ENCODE measurements around the gene SUN5. TPM values are rescaled to one million over a fixed set of nuclear protein-coding genes. Genes with fewer than 3 reads are reported as not detected.
A peak's percentile ranks its signal among the peaks of the same experiment; 100 is the strongest.

Gene SUN5
- total and polyA plus RNA-seq, 3 experiments from 2014 or later: not detected

DNA sequence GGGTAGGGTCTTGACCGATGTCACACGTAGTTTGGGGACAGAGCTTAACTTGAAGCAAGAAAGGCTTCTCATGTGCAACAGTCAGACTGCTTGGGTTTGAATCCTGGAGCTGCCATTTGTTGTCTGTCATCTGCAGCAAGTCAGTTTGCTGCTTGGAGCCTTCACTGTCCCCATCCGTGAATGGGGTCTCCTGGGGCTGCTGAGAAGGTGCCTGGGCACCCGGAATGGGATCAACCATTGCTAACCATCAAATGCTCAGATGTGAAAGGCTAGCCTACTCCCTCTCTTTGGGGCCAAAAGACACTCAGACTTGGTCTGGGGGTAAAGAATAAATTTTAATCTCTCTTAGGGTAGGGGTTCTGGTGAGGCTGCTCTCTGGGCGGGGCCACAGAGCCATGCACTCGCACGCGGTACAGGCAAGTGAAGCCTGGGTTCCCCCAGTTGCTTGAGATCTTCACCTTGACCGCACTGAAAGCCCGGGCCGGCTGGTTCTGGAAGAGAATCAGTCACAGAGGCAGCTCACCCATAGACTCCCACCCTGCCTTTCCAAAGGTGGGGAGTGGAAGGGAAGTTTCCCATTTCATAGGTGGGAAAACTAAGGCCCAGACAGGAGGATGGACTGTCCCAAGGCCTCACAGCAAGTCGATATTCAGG is 20.6 kb downstream of the SUN5 start:
- Histone ChIP-seq H3K27ac (ENCODE audit: low read depth, low read length) (no peak overlapping the region), H3K4me3 (ENCODE audit: low read length) (no peak overlapping the region), H3K27me3 (ENCODE audit: insufficient read depth, low read length, poor library complexity, severe bottlenecking) (no peaks in the 10 kb centered on the region), H3K4me1 (ENCODE audit: insufficient read depth, low read length) (no peaks in the 10 kb centered on the region), H3K36me3 (ENCODE audit: insufficient read depth, low read length) (no peaks in the 10 kb centered on the region), H3K9me3 (ENCODE audit: low read length) (no peaks in the 10 kb centered on the region)
- Mint-ChIP-seq H3K27me3 (no peaks in the 10 kb centered on the region), H3K9me3 (no peaks in the 10 kb centered on the region), H3K4me3 (no peak overlapping the region), H3K27ac (peak overlapping the region in 3 of 8 donors; percentile 54 to 75 (median 60)), H3K36me3 (no peaks in the 10 kb centered on the region), H3K4me1 (peaks cover 3 to 16% (median 4%) of the 10 kb centered on the region in 3 donors)
- ChIA-PET POLR2A (no interaction called here), CTCF (no interaction called here)
- DNase-seq: no peak

DNA sequence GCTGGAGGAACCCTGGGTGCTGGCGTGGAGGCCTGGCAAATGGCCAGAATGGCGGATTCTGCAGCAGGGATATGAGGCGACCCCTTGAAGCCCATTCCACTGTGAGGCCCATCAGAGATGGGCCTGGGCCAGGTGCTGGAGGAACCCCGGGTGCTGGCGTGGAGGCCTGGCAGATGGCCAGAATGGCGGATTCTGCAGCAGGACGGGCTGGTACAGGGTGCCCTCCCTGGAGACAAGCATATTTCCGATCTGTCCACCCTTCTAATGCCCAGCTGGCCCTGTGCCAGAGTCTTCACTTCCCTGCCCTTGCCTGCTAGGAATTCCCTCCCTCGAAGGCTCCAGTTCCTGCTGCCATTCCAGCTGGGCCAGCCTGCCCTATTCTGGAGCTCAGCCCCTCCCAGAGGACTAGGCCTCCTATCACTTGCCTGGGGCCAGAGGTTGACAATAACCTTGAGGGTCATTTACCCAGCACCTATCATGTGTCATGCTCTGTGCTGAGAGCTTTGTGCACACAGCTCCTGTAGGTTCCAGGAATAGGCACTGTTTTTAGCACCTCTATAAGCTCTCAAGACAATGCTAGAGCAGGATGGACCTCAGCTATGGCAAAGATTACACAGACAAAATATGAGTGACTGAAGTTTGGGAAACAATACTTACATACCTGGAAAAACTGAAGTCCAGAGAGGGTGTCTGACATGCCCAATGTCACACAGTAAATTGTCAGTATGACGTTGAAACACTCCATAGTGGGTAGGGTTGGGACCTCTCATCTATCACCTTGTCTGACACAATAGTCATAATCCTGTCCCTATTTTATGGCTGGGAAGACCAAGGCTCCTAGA is 21.4 kb downstream of the SUN5 start:
- H3K27ac ChIP-seq (ENCODE audit: low read depth, low read length): no peak overlapping the region
- H3K4me3 ChIP-seq (ENCODE audit: low read length): no peak overlapping the region
- Mint-ChIP-seq H3K36me3 (no peaks in the 10 kb centered on the region), H3K4me3 (no peak overlapping the region), H3K27ac (peak overlapping the region in 1 of 8 donors; percentile 60), H3K9me3 (no peaks in the 10 kb centered on the region), H3K4me1 (peaks cover 3 to 16% (median 4%) of the 10 kb centered on the region in 3 donors), H3K27me3 (no peaks in the 10 kb centered on the region)
- no peaks in the 10 kb centered on the region for H3K36me3 ChIP-seq (ENCODE audit: insufficient read depth, low read length)
- H3K4me1 ChIP-seq (ENCODE audit: insufficient read depth, low read length): peaks cover under 1% of the 10 kb centered on the region
- H3K27me3 ChIP-seq (ENCODE audit: insufficient read depth, low read length, poor library complexity, severe bottlenecking): no peaks in the 10 kb centered on the region
- CTCF ChIA-PET: no interaction called here
- POLR2A ChIA-PET: no interaction called here
- no peaks in the 10 kb centered on the region for H3K9me3 ChIP-seq (ENCODE audit: low read length)
- peak in 1 of 5 donors; percentile 41 for DNase-seq

DNA sequence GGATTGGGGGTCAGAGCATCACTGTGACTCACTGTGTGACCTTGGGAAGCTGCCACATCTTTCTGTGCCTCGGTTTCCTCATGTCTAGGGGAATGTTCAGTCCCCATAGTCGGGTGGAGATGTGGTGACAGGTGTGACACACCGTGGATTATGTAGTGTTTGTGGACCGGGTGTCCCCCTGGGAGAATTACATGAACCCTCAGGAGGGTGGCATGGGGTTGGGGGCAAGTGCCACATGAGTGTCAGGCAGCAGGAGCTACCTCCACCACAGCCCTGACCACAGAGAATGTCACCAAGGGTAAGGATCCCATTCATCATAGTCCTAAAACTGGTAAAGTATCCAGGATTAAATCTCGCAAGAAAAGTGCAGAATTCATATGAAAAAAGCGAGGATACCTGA is 23.2 kb downstream of the SUN5 start:
- Mint-ChIP-seq H3K4me3 (no peak overlapping the region), H3K9me3 (peaks cover 0 to 8% (median 7%) of the 10 kb centered on the region in 5 donors), H3K36me3 (peaks cover 0 to 6% (median 0%) of the 10 kb centered on the region in 3 donors), H3K27me3 (no peaks in the 10 kb centered on the region), H3K27ac (peak overlapping the region in 4 of 8 donors; percentile 17 to 52 (median 44)), H3K4me1 (peaks cover 9 to 26% (median 19%) of the 10 kb centered on the region in 3 donors)
- H3K4me1 ChIP-seq (ENCODE audit: insufficient read depth, low read length): peaks cover 19% of the 10 kb centered on the region
- H3K9me3 ChIP-seq (ENCODE audit: low read length): peaks cover 15% of the 10 kb centered on the region
- no peak overlapping the region for H3K27ac ChIP-seq (ENCODE audit: low read depth, low read length)
- no peaks in the 10 kb centered on the region for H3K36me3 ChIP-seq (ENCODE audit: insufficient read depth, low read length)
- CTCF ChIA-PET: no interaction called here
- H3K27me3 ChIP-seq (ENCODE audit: insufficient read depth, low read length, poor library complexity, severe bottlenecking): no peaks in the 10 kb centered on the region
- DNase-seq: peak in 1 of 5 donors; percentile 32
- H3K4me3 ChIP-seq (ENCODE audit: low read length): no peak overlapping the region
- POLR2A ChIA-PET: no interaction called here

DNA sequence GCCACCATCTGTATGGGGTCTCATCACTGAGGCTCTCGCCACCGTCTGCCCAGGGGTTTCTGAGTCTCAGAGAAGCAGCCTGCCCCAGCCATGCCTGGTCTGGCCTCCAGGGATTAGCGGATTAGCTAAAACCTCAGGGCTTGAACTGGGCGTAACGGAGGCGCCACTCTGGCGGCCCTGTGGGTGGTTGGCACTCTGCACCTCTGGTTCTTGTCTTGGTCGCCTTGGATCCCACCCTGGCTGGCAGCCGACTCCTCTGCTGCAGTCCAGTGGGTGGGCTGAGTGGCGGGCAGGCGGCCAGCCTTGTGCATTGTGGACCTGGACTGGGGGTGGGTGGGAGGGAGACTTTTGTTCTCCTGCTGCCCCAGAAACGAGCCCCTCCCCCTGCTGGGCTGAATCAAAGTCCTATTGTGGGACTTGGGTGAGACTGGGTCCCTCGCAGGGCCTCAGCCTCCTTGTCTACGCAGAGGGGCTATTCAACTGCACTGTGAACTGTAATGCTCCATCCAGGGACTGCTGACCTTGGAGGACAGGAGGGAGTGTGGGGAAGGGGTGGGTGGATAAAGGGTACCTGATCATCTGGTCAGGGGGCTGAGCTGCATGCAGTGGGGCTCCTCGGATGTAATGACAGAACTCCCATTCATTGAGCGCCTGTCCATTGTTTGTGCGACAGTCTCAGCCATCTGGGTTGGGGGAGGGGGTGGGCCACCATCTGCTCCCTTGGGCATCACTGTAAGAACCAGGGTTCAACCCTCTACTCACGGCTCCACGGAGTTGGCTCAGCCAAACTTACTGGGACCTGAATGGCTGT is 23.9 kb downstream of the SUN5 start:
- CTCF ChIA-PET: no interaction called here

DNA sequence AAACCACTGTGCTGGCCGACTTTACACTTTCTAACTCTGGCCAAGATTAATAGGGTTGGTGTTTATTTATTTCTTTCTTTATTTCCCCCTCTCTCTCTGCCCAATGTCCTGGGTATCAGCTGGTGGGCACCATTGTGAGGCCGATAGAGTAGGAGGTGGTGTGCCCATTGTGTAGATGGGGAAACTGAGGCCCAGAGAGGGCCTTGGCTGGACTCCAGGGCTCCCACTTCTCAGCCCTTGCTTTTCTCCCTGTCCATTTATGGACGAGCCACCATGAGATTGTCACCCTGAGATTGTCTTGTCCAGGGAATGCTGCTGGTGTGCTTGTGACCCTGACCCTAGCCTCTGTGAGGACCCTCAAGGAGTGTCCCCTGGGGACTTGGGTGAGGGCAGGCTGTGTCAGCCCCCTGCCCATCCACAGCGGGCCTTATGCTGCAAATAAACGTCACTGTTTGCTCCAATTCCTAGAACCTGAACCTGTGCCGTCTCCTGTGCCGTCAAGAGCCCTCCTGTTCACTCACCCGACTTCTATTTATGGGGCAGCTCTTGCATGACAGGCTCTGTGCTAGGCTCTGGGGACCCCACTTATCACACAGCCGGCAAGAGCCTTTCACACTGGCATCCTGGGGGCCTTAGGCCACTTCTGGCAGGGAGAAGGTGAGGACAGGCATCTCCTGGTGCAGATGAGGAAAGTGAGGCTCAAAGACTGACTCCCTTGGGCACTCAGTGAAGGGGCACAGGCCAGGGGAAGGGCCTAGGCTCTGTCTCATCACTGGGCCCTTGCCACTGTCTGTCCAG is 24.8 kb downstream of the SUN5 start:
- H3K36me3 ChIP-seq (ENCODE audit: insufficient read depth, low read length): no peaks in the 10 kb centered on the region
- peaks cover 15 to 26% (median 24%) of the 10 kb centered on the region in 3 donors for H3K4me1 Mint-ChIP-seq
- no peak overlapping the region for H3K4me3 ChIP-seq (ENCODE audit: low read length)
- ChIA-PET POLR2A (no interaction called here), CTCF (no interaction called here)
- peaks cover 31% of the 10 kb centered on the region for H3K4me1 ChIP-seq (ENCODE audit: insufficient read depth, low read length)
- no peak overlapping the region for H3K4me3 Mint-ChIP-seq
- H3K9me3 ChIP-seq (ENCODE audit: low read length): peaks cover 15% of the 10 kb centered on the region
- no peak for DNase-seq
- H3K9me3 Mint-ChIP-seq: peaks cover 0 to 11% (median 8%) of the 10 kb centered on the region in 5 donors
- no peaks in the 10 kb centered on the region for H3K27me3 Mint-ChIP-seq
- H3K27ac ChIP-seq (ENCODE audit: low read depth, low read length): no peak overlapping the region
- H3K27ac Mint-ChIP-seq: peak overlapping the region in 4 of 8 donors; percentile 20 to 87 (median 44)
- H3K36me3 Mint-ChIP-seq: peaks cover 0 to 6% (median 0%) of the 10 kb centered on the region in 3 donors
- no peaks in the 10 kb centered on the region for H3K27me3 ChIP-seq (ENCODE audit: insufficient read depth, low read length, poor library complexity, severe bottlenecking)

More for the DNA sequence above, 23.9 kb downstream of the SUN5 start:
- H3K27ac ChIP-seq (ENCODE audit: low read depth, low read length): no peak overlapping the region
- H3K27ac Mint-ChIP-seq: peak overlapping the region in 3 of 8 donors; percentile 17 to 52 (median 36)
- peaks cover 0 to 6% (median 0%) of the 10 kb centered on the region in 3 donors for H3K36me3 Mint-ChIP-seq
- POLR2A ChIA-PET: no interaction called here
- peak in 1 of 5 donors; percentile 26 for DNase-seq
- no peak overlapping the region for H3K4me3 ChIP-seq (ENCODE audit: low read length)
- no peak overlapping the region for H3K4me3 Mint-ChIP-seq
- peaks cover 15% of the 10 kb centered on the region for H3K9me3 ChIP-seq (ENCODE audit: low read length)
- no peaks in the 10 kb centered on the region for H3K27me3 Mint-ChIP-seq
- peaks cover 0 to 10% (median 8%) of the 10 kb centered on the region in 5 donors for H3K9me3 Mint-ChIP-seq
- no peaks in the 10 kb centered on the region for H3K36me3 ChIP-seq (ENCODE audit: insufficient read depth, low read length)
- H3K4me1 Mint-ChIP-seq: peaks cover 9 to 26% (median 24%) of the 10 kb centered on the region in 3 donors
- H3K27me3 ChIP-seq (ENCODE audit: insufficient read depth, low read length, poor library complexity, severe bottlenecking): no peaks in the 10 kb centered on the region
- peaks cover 24% of the 10 kb centered on the region for H3K4me1 ChIP-seq (ENCODE audit: insufficient read depth, low read length)

DNA sequence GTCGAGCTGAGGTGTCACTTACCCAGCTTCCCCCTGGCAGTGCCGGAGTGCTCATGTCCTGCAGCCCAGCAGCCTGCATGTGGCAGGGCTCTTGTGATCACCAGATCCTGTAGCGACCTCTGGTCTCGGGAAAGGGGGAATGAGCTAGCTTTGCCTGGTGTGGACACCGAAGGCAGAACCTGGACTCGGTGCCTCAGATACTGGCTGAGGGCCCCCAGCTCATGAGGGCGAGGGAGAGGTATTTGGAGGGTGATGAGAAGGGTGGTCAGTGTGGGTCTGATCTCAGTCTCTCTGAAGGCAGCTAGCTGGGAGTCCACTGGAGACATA is 26.3 kb downstream of the SUN5 start:
- peak overlapping the region in 4 of 8 donors; percentile 5 to 84 (median 82) for H3K27ac Mint-ChIP-seq
- Histone ChIP-seq H3K4me3 (ENCODE audit: low read length) (no peak overlapping the region), H3K27ac (ENCODE audit: low read depth, low read length) (no peak overlapping the region), H3K4me1 (ENCODE audit: insufficient read depth, low read length) (peaks cover 46% of the 10 kb centered on the region), H3K9me3 (ENCODE audit: low read length) (peaks cover 15% of the 10 kb centered on the region), H3K27me3 (ENCODE audit: insufficient read depth, low read length, poor library complexity, severe bottlenecking) (no peaks in the 10 kb centered on the region), H3K36me3 (ENCODE audit: insufficient read depth, low read length) (no peaks in the 10 kb centered on the region)
- H3K36me3 Mint-ChIP-seq: peaks cover 0 to 6% (median 0%) of the 10 kb centered on the region in 3 donors
- no peak for DNase-seq
- ChIA-PET CTCF (interaction anchor here (1.3 to 1.5 kb wide), 2 partner anchors 23 to 118 kb away, joined by 3 read pairs; no protein-coding TSS in a partner anchor), POLR2A (interaction anchor here (0.7 kb wide), 1 partner anchor 32 kb away, joined by 4 read pairs; no protein-coding TSS in a partner anchor)
- H3K4me1 Mint-ChIP-seq: peaks cover 15 to 24% (median 21%) of the 10 kb centered on the region in 3 donors
- no peak overlapping the region for H3K4me3 Mint-ChIP-seq
- H3K27me3 Mint-ChIP-seq: no peaks in the 10 kb centered on the region
- peaks cover 0 to 11% (median 8%) of the 10 kb centered on the region in 5 donors for H3K9me3 Mint-ChIP-seq

DNA sequence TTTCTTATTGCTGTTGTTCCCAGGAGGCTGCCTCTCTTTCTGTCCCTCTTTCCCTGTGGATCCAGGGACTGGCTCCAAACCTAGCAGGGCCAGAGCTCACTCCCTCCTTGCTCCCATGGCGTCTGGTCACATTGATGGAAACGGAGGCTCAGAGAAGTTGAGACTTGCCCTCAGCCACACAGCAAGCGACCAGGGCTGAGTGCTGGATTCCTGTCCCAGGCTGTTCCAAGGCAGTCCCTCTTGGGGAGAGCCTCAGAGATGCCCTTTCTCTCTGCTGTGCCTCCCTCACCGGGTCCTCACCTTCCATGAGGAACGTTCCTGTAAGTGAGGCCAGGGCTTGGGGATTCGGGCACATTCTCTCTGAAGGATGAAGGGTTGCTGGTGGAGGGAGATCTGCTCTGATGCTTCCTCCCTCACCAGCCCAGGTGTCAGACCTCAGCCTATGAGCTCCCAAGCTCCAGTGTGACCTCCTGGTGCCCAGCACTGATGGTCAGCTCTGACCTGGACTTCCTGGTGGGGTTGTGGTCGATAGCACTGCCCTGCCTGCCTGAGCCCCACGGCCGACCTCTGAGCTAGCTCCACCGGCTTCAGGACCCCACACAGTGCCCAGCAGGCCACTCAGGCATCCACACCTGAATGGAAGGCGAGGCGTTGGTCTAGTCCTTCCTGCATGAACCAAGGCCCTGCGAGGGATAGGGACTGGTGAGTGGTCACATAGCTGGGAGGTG is 26.8 kb downstream of the SUN5 start:
- peaks cover 0 to 11% (median 8%) of the 10 kb centered on the region in 5 donors for H3K9me3 Mint-ChIP-seq
- peak overlapping the region in 2 of 7 donors; percentile 18 to 44 for H3K4me3 Mint-ChIP-seq
- no peaks in the 10 kb centered on the region for H3K27me3 Mint-ChIP-seq
- no peak overlapping the region for H3K27ac ChIP-seq (ENCODE audit: low read depth, low read length)
- CTCF ChIA-PET: interaction anchor here (1.3 to 1.5 kb wide), 2 partner anchors 23 to 119 kb away, joined by 3 read pairs; no protein-coding TSS in a partner anchor
- H3K9me3 ChIP-seq (ENCODE audit: low read length): peaks cover 15% of the 10 kb centered on the region
- POLR2A ChIA-PET: interaction anchor here (0.7 kb wide), 1 partner anchor 32 kb away, joined by 4 read pairs; no protein-coding TSS in a partner anchor
- no peaks in the 10 kb centered on the region for H3K27me3 ChIP-seq (ENCODE audit: insufficient read depth, low read length, poor library complexity, severe bottlenecking)
- H3K27ac Mint-ChIP-seq: peak overlapping the region in 6 of 8 donors; percentile 9 to 95 (median 83)
- H3K4me3 ChIP-seq (ENCODE audit: low read length): no peak overlapping the region
- no peaks in the 10 kb centered on the region for H3K36me3 ChIP-seq (ENCODE audit: insufficient read depth, low read length)
- DNase-seq: no peak
- H3K4me1 ChIP-seq (ENCODE audit: insufficient read depth, low read length): peaks cover 51% of the 10 kb centered on the region
- peaks cover 0 to 6% (median 0%) of the 10 kb centered on the region in 3 donors for H3K36me3 Mint-ChIP-seq
- peaks cover 15 to 24% (median 21%) of the 10 kb centered on the region in 3 donors for H3K4me1 Mint-ChIP-seq

Data from CD8-positive, alpha-beta memory T cell (primary cell).